ENCODE results near the gene MUC16.
"Not testable (repeated sequence)": the region's sequence is repeated elsewhere in the genome, so short reads cannot be mapped to it uniquely, and the experiment has no call there.

Gene MUC16

DNA sequence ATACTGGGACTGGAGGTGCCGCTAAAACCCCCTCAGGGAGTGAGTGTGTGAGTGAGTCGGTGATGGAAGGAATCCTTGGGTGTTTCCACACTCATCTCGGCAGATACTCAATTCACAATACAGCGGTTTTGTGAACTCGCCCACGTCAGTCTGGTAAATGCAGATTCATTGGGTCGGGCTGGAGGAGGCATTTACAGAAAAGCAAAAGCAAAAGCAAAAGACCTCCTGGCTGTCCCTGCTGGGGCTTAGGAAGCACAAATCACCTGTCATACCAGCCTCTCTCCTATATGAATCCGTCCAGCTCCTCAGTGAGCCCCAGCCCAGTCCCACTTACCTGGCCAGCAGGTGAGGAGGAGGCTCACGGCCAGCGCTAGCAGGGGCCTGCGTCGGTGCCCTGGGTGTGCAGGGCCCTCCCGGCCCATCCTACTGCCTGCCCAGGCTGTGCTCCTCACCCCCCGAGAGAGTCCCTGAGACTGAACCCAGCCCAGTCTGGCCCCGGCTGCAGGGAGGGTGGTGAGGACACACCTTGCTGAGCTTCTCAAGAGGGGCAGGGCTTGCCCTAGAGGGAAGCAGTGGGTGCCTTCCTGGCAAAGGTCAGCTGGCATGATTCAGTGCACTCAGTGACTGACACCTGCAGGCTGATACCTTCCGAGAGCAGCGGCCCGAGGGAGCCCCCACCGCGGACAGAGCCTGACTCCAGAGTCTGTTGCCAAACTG is at the start of gene MUC16:
Gene MUC16 (minus strand): TSS at position 475 of the 717 bp plus-strand sequence.
- no peak for DNase-seq

DNA sequence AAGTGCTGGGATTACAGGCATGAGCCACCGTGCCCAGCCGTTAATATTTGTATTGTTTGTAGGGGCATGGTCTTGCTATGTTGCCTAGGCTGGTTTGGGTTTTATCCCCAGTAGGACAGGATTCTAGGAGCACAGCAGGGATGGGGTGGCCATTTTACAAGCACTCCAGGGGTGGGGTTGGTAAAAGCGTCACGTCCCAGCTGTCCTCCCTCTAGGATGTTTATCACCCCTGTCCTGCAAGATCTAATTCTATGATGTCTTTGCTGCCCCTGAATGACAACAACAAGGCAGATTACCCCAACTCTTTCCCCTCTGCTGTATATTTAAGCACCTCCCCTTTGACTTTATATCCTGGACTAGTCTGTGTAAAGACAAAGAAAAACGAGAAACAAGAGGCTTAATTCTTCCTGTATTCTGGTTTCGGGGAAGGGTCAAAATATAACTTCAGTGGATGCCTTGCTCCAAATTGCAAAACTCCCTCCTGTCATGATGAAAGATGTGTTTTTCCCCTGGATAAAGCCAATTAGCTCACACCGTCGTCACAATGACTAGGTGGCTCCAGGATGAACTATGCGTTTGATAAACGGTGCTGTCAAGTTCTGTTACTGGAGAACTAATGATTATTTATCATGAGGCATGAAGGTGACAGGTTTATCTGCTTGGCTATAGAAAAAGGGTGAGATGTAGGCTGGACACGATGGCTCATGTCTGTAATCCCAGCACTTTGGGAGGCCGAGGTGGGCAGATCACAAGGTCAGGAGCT is 48.9 kb upstream of the MUC16 start:
- DNase-seq: no peak

DNA sequence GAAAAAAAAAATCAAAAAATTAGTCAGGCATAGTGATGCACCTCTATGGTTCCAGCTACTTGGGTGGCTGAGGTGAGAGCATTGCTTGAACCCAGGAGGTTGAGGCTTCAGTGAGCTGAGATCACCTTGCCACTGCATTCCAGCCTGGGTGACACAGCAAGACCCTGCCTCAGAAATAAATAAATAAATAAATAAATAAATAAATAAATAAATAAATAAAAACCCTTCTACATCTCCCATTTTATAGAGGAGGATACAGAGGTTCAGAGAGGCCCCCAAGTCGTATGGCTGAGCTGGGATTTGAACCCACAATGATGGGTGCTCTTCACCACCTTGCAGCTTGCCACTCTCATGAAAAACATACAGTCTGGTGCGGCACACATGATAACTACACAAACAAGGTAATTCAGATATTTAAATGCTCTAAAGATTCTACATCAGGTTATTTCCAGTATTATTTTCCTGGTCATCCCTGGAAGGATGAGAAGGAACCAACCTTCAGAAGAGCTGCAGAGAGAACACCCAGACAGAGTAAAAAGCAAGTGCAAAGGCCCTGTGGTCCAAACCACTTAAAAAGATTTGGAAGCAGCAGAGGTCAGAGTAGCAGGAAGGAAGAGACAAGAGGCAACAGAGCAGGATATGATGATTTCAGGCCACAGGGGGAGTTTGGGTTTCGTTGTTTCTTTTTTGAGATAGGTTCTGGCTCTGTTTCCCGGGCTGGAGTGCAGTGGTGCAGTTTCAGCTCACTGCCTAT is 47.5 kb upstream of the MUC16 start:
- DNase-seq: no peak

DNA sequence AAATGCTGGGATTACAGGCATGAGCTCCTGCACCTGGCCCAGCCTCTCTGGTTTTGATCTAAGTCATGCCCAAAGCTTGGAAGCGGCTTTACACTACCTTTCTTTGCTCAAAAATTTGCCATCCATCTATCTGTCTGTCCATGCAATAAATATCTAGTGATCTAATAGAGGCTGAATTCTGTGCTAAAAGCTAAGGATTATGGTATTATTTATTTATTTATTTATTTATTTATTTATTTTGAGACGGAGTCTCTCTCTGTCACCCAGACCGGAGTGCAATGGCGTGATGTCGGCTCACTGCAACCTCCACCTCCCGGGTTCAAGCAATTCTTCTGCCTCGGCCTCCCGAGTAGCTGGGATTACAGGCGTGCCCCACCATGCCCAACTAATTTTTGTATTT is 45.9 kb upstream of the MUC16 start:
- DNase-seq: not testable (repeated sequence)

DNA sequence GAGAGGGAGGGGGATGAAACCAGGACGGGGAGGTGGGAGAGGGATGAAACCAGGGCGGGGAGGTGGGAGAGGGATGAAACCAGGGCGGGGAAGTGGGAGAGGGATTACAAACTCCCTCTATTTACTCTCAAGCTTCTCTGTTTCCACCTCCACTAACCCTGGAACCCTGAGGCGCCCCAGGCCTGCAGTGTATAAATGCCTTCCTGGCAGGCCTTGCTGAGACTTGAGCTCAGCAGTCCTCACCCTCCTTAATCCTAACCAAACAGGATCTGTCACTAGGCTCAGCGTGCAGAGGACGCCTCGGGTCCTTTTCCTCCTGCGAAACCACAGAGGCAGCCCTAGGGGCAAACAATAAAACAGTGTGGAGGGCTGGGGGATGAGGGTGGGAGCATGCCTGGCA is 44.6 kb upstream of the MUC16 start:
- no peak for DNase-seq

- DNase-seq: no peak
Observed at GRCh38 chr19:9054207-9054606, 44.0 kb upstream of the MUC16 start.

- DNase-seq: not testable (repeated sequence)
Observed at GRCh38 chr19:9053674-9054073, 43.5 kb upstream of the MUC16 start.

DNA sequence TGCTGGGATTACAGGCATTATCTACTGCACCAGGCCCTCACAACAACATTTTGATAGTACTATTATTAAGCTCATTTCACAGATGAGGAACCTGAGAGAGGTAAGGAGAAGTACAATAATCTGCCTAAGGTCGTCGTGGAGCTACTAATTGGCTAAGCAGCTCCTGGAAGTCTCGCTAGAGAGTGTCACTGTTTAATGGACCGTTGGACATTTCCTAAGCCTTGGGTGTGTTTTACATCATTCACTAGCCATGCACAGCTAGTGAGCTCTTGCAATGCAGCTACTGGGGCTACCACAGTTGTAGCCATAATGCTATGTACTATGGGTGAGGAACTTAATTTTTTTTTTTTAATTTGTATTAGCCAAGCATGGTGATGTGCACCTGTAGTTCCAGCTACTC is 42.7 kb upstream of the MUC16 start:
- DNase-seq: no peak

DNA sequence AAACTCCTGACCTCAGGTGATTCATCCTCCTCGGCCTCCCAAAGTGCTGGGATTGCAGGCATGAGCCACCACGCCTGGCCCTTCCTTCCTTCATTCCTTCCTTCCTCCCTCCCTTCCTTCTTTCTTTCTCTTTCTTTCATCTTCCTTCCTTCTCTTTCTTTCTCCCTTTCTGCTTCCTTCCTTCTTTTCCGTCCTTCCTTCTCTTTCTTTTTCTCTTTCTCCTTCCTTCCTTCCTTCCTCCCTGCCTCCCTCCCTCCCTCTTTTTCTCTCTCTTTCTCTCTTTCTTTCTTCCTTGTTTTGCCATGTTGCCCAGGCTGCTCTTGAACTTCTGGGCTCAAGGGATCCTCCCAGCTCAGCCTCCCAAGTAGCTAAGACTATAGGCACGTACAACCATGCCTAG is 36.5 kb upstream of the MUC16 start:
- no peak for DNase-seq

DNA sequence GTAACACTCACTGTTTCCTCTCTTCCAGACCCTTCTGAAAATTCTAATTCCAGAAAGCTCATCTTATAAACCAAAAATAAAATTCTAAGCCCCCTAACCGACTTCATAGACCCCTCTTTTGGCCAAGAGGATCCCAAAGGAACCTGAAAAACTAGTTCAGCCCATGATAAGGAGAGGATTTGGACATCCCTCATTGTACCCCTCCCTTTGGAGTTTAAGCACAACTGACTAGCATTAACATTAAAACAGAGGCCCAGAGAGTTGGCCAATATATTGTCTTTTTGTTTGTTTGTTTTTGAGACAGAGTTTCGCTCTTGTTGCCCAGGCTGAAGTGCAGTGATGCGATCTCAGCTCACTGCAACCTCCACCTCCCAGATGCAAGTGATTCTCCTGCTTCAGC is 34.2 kb upstream of the MUC16 start:
- DNase-seq: no peak

- DNase-seq: no peak
Observed at GRCh38 chr19:9043524-9043923, 33.3 kb upstream of the MUC16 start.

DNA sequence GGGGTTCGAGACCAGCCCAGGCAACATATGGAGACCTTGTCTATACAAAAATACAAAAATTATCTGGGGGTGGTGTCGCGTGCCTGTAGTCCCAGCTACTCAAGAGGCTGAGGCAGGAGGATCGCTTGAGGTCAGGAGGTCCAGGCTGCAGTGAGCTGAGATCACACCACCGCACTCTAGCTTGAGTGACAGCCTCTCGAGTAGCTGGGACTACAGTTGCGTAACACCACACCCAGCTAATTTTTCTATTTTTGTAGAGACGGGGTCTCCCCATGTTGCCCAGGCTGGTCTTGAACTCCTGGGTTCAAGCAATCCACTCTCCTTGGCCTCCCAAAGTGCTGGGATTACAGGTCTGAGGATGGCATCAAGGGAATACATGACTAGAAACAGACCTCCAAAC is 30.8 kb upstream of the MUC16 start:
- DNase-seq: no peak

GRCh38 chr19:9040131-9040530 is 29.9 kb upstream of the MUC16 start:
- DNase-seq: no peak

GRCh38 chr19:9039728-9040127 is 29.5 kb upstream of the MUC16 start:
- DNase-seq: no peak

DNA sequence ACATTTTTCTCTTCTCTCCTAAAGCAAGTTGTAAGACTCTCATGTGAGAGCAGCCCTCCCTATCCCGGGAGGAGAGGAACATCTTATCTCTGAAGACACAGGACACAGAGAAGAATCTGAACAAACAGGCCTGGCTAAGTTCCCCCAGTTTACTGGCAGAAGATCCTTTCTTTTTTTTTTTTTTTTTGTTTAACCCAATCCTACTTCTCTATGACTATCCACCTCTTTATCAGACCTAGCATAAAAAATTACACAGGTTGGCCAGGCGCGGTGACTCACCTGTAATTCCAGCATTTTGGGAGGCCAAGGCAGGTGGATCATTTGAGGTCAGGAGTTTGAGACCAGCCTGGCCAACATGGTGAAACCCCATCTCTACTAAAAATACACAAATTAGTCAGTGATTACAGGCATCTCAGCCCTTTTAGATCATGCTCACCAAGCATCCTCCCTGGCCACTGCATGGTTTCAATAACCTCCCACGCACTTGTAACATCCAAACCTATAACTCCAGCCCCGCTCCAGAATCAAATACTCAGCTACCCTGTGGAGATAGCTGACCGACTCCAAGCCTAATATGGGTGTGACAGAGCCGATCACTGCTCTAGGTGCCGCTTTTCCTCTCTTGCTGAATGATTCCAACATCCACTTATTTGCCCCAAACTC is 27.3 kb upstream of the MUC16 start:
- no peak for DNase-seq

GRCh38 chr19:9032136-9032631 is 22.0 kb upstream of the MUC16 start:
- no peak for DNase-seq

- no peak for DNase-seq
Observed at GRCh38 chr19:9018163-9018875, 8.1 kb upstream of the MUC16 start.

- no peak for DNase-seq
Observed at GRCh38 chr19:9014803-9015202, 4.6 kb upstream of the MUC16 start.

- no peak for DNase-seq
Observed at GRCh38 chr19:9013988-9014387, 3.8 kb upstream of the MUC16 start.

GRCh38 chr19:9011875-9012274 is 1.7 kb upstream of the MUC16 start:
- DNase-seq: no peak

DNA sequence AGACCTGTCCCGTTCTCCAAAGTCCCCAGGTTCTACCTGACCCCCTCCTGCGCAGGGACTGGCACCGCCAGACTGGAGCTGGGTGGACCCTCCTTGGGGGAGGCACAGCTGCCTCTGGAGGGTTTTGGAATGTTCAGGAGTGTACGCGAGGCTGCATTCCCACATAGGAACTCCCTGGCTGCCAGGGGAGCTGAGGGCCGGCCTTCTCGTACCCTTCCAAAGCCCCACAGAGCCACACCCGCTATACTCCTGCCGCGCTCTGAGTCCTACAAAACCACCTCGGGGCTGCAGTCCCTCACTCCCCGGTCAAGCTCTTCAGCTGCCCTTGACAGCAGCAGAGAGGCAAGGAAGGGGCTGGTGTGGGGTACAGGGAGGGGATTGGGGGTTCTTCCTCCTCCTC is 484 bp upstream of the MUC16 start:
- DNase-seq: no peak

DNA sequence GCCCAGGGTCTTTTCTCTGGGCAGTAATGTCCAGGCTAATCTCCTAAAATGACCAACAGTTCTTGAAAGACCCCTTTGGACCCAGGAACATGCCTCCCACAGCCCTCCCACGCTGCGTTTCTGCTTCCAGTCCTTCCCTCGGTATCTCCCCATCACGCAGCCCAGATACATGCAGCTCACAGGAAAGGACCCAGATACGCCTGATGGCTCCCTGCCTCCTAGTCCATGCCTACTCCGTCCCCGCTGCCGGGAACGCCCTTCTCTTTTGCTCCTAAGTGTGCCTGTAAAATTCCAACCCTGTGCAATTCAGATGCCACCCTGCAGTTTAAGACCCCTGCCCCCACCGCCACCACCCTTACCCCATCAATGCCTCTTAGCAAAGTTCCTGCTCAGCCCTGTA is 778 bp downstream of the MUC16 start:
- DNase-seq: no peak

All from activated CD8-positive, alpha-beta memory T cell treated with anti-CD3 and anti-CD28 coated beads for 24 hours (primary cell).